NK-92 treated with Interleukin-12 subunit alpha and Interleukin-12 subunit beta, amount 100 ng/mL, for 24 hours (cell line): ENCODE results near the gene LHFPL2.

ENCODE experiments used
- DNase-seq: peaks from one replicate; lab custom pipeline; 2025; lab: John Stamatoyannopoulos, UW

Gene LHFPL2

DNA sequence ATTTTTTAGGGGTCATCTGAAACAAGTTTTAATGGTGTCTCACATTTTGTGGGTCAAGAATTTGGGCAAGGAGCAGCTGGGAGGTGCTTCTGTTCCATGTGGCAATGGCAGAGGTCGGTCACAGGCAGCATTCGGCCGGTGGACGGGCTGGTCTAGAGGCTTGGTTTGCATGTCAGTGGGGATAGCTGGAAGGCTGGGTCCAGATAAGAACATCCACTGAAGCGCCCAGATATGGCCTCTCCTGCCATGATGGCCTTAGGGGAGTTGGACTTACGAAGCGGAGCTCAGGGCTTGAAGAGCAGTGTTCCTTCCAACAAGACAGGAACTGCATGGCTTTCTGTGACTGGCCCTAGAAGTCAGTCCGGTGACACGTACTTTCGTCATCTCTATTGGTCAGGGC, 30.3 kb downstream of the LHFPL2 start:
- no peak for DNase-seq

DNA sequence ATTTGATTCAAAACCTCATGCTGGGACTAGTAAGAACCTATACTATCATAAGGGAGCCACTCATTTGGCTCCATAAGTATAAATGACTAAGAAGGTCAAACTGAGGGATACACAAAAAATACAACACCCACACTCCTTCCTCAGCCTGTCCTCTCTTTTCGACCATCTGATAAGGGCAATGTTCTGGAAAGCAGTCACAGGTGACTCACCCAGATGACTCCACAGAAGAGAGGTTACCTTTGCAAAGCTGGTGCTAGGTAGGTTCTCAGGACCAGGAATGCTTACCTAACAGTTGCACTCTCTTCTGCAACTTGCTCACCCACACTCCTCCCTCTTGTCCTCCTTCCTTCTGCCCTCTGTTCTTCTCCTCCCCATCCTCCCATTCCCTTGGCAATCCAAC, 32.9 kb downstream of the LHFPL2 start:
- DNase-seq: no peak

DNA sequence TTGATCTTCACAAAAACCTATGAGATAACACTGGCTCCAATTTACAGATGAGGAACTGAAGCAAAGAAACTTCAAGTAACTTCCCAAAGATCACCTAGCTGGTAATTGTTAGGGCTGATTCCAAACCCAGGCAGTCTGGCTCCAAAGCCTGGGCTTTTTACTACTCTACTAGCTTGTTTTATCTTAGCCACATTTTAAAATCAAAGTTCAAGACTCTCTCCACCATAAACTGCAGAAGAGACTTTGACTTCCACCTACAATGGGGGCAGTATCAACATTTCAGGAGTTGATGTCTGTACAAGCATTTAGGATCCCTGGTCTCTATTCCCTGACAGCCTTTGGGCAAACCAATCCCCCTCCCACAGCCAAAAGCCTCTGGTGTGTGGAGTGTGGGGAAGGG, 33.8 kb downstream of the LHFPL2 start:
- DNase-seq: no peak

DNA sequence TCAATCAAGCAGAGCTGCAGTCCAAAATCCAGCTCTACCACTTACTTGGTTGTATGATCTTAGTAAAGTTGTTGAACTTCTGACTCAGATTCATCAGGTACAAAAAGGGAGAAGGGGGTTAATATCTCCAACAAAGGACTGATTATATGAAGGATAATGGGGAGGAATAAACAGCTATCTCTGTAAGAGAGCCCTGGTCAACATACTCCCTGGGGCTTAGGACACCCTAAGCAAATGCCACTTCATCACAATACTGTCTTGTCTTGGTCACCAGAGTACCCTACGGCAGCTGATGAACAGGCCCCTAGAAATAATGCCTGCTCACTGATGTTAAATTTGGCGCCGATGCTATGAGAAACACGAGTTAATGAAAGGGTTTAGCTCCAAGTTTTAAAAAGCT, 34.8 kb downstream of the LHFPL2 start:
- DNase-seq: no peak

DNA sequence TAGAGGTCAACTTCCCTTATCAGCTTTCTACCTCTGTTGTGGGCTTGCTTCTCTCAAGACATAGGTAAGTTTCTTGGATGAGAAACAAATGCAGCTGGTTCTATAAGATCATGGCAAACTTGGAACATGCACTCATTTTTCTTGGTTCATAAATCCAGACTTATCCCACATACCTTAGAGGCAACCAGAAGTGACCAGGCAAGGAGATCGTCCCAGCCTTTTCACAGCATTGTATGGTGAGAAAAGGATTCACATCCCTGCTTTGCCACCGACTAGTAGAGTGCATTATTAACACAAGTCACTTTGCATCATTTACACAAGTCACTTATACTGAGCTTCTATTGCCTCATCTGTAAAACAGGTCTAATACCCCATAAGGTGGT, 35.4 kb downstream of the LHFPL2 start:
- no peak for DNase-seq

DNA sequence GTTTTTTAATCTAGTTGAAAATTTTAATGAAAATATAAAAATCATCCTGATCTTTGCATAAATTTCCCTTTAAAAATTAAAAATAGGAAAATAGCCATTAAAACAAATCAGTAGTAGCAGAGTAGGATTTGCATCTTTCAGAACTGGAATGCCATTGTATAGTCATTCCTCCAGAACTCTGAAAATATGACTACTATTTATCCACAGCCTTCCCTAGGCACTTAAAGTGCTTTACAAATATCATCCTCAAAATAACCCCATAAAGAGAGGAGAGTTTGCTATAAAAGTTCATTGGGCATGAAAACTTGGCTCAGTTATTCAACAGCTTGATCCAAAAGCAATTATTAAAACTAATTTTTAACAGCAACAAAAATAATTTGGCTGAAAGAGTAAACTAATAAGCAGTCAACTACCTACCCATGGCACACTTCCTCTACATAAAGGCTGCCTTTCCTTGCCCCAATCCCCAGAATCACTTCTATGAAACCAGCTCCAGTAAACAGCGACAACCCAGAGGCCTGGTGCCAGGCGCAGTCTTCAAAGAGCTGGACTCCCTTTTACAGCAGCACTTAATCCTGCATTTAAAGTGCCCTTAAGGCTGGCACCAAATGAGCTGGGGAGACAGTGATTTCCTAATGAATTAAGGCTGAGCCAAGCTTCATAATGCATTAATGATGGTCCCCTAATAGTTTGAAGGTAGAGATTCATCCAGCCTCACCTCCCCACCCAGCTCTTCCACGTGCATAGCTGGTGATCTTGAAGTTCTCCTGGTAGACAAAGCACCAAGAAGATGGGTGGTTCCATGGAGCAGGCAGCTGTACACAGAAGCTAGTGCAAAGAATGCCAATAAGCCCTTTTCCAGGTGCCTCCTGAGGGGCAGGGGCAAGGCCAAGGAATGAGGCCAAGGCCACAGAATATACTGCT, 36.1 kb downstream of the LHFPL2 start:
- DNase-seq: no peak

DNA sequence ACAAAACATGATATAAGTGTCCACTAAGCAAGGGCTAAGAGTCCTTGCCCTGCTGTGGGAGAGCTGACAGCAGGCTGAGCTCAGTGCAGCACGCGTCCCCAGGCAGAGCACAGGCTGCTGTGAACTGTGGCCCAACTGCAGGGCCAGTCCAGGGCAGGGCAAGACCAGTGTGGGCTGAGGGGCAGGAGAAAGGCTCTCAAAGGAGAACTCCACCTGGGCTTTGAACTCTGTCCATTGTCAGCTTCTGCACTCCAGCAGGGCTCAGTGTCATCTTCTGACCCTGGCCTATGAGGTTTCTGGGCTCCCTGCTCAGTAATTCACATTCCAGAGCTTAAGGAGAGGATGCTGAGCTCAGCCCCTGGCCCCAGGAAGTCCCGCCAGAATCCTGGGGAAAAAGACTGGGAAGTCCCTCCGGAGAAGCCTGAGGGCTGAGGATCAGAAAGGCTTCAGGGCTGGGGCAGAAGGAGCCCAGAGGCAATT, 37.4 kb downstream of the LHFPL2 start:
- no peak for DNase-seq

DNA sequence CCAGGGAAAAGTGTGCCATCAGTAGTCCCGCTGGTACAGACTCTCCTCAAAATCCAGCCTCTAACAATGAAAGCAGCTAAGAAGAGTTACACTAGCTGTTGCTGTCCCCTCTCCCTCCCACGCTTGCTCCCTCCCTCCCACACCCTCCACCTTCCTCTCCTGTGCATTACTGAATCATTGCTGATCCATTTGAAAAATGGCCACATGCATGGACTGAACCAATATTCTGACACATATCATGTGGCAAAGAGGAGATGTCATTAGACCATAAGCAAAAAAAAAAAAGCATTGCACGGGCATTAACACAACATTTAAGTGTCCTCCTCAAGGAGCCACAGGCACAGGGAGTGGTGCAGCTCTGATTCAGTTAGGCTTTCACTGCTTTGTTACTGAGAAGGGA, 37.9 kb downstream of the LHFPL2 start:
- DNase-seq: no peak

DNA sequence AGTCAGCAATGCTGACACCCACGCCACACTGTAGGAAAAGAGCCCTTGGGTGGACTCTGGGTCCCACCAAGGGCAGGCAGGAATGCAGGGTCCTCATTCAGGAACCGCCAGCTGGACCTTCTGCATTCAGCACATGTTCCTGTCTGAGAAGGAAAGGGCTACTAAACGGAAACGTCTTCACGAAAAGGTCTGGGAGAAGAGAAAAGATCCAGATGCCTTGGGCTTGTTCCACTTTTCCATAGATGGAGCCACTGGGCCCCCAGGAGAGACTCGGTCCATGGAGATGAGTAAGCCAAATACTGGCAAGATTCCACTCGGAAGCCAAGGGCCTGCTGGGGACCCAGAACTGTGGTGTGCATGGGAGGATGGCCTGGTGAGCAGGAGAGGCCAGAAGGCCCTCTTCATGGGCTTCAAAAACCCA, 38.4 kb downstream of the LHFPL2 start:
- DNase-seq: no peak

DNA sequence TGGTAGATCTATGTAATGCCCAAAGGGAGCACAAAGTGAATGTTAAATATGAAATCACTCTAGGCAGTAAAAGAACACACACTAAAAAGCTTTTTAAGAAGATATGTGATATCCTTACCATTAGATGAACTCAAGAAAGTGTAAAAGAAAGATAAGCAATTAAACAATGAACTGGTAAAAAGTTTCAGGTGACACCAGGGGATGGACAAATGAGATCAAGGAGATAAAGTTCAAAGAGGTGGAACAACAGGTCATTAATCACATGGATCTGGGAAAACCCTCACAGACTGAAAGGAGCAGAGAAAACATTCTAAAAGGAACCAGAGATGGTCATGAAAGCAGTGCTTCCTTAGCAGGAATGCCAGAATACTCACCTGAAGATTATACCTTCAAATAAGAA, 40.7 kb downstream of the LHFPL2 start:
- no peak for DNase-seq

DNA sequence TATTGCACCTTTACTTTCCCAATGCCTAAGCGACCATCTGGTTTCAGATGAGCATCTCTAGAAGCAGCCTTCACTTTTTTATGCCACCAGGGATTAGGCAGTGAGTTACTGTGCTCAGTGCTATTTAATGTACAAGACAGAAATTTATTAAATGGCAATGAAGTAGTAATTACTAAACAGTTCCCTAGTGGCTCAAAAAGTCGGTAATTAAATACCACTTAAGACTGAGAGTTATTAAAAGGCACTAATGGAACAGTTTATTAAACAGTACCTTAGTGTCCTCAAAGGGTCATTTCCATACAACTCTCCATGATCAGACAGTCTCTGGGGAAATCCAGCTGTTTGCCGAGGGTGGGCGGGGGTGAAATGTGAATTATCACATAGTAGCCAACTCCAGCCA, 42.3 kb downstream of the LHFPL2 start:
- no peak for DNase-seq

DNA sequence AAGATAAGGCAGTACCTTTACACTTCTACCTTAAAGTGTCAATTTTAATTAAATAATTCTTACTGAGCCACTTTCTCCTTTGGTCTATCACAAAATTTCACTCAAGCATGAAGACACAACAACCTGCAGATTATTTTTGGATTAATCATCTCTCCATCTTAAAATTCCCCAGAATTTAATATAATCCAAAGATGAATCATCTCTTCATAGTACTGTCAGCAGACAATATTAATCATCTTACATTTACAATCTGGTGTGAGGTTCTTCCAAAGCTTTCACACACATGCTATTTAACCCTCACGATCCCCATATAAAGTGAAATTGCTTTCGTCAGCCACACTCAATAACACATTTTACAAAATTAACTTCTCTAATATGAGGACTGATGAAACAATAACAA, 43.0 kb downstream of the LHFPL2 start:
- DNase-seq: no peak

DNA sequence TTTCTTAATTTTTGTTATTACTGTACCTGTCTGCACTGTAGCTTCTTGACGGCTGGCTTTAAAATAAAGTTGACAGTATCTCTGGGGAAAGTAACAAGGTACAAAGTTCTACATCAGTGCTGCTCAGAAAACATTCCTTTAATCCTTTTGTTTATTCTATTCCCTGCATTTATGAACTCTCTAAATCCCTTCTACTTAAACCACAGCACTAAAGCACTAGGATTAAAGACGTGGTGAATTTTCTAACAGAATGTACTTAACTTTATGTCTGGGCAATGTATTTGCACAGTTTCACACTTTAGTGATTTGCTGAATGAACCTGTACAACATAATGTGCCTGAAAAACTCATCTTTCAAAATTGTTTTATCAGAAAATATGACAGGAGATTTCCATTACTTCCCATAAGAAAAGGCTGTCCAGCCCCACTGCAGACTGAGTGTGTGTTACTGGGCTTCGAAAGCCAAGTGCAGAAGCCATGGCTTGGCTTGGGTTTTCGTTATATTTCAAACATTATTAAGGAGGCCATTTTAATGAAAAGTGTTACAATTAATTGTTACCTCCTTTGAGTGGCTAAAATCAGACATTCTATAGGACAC, 43.8 kb downstream of the LHFPL2 start:
- no peak for DNase-seq

DNA sequence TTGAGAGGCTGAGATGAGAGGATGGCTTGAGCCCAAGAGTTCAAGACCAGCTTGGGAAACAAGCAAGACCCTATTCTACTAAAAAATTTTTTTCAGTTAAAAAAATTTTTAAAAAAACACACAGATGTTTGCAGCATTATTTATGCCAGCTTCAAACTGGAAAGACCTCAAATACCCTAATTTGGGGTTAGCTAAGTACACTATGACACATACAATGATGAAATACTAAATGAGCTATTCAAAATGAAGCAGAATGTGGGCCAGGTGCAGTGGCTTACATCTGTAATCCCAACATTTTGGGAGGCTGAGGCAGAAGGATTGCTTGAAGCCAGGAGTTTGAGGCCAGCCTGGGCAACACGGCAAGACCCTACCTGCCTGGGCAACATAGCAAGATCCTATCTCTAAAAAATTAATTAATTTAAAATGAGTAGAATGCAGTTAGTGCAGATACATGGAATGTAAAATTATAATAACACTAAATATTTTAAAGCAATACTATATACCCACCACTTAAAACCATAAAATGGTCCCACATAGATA, 44.9 kb downstream of the LHFPL2 start:
- DNase-seq: no peak

DNA sequence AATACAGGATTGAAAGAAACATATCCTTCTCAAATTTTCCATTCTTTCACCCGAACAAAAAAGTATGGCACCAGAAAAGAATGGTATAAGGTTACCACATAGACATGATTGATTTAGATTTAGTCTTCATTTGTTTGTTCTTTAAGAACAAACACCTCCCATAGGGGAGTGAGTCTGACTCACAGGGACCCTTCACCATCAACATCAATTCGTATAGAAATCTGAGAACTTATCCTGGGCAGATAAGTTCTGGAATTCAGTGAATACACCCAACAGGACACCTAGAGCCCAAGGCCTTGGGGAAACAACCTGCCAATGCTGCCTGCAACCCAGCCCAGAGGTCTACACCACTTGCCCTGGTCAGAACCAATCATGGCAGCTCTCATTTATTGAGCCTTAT, 46.2 kb downstream of the LHFPL2 start:
- DNase-seq: no peak

DNA sequence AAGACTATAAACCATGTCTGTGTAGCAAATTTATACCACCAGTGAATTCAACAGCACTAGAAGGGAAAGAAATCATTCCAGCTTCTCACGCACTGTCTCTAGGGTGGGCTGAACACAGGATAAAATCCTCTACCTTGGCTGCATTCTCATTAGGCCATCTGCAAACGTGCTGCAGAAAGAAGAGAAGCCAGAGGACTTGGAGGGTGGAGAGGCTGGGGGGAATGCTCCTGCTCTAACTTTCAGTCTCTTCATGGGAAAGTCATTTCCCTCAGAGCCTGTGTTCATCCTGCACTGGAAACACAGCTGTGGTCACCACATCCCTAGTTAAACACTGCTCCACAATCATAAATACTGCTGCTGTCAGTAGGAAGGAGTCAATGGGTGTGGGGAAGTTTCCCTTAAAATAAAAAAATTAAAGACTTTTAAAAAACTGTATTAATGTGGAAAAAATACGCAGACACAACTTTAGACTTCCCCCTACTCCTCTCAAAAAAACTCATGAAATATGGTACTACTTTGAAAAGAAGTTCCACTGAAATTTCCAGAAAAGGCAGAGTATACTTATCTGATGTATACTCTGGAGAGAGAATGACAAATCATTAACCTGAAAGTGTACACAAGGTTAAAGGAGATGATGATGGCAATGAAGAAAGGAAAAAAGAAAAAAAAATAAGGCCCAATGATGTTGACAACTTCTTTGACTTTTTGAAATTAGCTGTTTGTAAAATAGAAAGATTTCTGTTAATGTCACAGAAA, 46.8 kb downstream of the LHFPL2 start:
- no peak for DNase-seq

DNA sequence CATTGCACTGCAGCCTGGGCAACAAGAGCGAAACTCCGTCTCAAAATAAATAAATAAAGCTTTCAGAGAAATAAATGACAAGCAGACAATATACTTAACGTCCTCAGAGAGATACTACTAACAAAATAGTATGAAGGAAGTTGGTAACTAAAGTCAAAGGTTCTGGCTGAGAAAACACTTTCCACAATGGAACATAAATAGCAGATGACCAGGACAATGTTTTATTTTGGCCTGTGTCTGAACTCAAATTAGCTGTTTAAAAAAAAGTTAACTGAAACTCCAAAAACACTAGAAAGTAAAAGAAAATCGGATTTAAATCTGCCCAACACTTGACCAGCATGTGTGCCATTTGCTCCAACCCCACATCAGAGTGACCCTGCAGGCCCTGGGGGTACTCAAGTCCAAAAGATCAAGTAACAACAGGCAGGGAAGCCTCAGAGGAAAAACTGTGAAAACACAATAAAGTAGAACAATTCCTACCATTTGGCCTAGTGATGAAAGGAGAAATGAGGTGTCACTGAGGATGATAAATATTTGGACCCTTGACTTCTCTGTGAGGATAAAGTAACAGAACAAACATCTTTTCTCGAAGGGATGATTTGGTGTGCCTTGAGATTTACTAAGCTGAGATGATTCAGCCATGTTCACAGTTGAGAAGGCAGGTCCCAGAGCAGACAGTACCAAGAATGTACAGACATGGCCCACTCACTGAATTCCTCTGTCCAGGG, 47.7 kb downstream of the LHFPL2 start:
- DNase-seq: no peak

DNA sequence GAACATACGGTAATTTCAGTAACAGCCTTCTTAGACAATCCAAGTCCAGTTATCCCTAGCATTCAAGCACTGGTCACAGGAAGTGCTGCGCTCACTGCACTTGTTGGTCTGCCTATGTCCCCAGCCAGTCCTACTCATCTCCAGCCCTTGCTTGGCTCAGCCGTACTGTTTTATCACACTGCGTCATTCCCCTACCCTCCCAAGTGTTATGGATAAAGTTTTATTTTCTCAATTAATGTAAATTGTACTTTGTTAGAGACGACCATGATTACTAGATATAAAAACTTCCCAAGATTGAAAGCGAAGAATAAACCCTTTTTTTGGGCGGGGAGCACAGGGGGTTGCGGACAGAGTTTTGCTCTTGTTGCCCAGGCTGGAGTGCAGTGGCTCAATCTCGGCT, 49.6 kb downstream of the LHFPL2 start:
- no peak for DNase-seq

DNA sequence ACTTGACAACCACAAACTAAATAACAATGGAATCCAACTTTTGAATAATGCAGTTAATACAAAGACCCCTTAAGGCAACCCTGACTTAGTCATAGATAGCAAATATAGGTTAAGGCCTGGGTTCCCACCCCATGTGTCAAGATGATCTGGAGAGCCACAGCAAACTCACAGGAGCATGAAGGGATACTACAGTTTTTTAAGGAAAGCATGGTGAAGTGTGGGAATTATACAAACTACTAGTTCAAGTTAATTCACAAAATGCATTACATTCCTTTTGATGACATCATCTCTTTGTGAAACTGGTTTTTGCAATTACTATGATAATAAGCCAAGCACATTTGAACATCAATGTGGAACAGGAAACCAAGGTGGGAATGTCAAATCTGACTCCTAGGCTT, 50.6 kb downstream of the LHFPL2 start:
- no peak for DNase-seq

DNA sequence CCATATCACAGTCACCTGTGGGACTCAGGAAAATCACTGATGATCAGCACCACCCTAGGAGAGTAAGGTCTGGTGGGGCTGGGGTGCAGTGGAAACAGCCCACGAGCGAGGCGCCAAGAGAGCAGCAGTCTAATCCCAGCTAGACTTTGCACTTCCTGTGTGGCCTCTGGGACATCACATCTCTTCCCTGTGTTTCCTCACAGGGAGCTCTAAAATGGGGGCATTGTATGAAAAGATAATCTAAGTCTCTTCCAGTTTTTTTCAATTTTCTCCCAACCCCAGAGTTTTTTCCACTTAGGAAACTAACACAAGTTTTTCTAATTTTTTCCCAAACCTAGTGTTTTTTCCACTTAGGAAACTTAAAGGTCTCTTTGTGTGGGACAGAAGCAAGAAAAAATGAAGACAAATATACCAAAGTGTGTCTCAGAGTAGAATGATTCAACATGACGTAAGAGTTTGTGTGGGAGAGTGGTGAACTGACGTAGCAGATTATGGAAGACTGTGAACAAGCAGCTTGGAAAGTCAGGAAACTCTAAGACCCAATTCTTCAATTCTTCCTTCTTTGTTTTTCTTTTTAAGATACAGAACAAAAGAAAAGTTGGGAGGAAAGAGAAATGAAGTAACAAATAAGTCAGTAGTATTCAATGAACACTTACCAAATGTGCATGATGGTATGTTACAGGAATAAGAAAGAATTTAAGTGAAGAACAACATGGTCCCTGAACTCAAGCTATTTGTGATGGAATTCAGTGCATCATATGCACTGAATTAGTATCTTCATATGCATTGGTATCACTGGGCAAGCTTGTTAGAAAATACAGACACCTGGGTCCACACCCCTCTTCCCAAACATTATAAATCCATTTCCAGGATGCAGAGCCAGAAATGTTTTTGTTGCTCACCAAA, 51.3 kb downstream of the LHFPL2 start:
- DNase-seq: no peak

DNA sequence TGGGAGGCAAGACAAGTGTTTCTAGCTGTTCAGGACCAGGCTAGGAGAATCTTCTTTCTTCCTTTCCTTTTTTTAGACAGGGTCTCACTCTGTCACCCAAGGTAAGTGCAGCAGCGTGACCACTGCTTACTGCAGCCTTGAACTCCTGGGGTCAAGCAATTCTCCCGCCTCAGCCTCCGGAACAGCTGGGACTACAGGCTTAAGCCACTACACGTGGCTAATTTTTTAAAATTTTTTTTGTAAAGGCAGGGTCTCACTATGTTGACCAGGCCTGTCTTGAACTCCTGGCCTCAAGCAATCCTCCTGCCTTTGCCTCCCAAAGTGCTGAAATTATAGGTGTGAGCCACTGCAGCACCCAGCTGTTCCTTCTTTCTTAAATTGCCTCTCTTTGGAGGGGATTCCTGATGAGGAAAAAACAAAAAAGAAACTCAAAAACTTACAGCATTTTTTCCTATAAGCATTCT, 53.1 kb downstream of the LHFPL2 start:
- DNase-seq: no peak
